GM21786 (cell line): ENCODE results near the gene DNAH17.

ENCODE experiments used
- ATAC-seq: cut with Tn5 transposase; IDR thresholded peaks from one replicate; pipeline ENCODE4 v1.9.1; 2021; ENCODE audit not compliant: unreplicated experiment

Gene DNAH17

GRCh38 chr17:78576389-78577112, 645 bp downstream of the DNAH17 start:
- no peak for ATAC-seq

DNA sequence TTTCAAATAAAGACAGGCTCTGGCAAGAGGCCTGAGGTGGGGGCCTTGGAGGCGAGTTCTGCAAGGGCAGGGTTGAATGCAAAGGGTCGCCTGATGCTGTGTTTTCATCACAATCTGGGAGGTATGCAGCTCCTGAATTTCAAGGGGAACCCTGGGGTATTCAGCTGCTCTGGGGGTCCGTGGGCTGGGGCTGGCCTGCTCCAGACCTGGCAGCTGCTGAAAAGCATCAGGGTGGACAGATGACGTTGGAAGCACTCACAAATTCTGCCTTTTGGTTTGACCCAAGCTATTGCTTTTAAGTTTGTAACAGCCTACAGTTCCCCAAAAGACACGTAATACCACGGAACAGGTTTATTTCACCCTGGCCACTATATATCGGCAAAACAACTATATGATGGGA, 1.3 kb downstream of the DNAH17 start:
- no peak for ATAC-seq

DNA sequence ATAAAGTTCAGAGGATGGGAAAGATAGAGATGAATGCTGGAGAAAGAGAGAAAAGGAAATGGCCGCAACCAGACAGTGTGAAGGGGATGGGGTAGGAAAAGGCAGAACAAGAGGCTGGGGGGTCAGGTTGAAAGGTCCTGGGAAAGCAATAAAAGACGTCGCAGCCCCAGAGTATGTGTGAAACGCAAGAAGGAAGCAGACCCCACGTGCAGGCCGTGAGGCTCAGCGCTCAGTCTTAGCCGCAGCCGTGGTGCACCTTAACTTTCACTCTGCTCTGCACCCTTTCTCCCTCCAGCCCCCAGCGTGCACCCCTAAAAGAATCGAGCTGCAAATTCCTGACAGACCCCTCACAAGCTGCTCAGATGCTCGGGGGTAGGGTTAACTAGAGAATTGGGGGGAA, 1.9 kb downstream of the DNAH17 start:
- ATAC-seq, result no peak

DNA sequence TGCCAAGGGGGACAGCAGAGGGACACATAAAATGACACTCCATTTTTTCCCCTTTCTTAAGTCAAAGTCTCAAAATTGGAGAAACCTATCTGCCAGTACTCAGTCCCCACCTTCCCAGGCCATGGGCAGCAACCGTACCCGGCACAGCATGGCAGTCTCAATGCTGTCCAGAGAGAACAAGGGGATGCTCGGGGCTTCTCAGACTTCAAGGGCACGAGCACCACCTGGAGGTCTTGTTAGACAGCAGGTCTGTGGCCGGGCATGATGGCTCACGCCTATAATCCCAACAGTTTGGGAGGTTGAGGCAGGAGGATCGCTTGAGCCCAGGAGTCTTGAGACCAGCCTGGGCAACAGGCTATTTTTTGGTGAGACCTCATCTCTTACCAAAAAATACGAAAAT, 3.2 kb downstream of the DNAH17 start:
- no peak for ATAC-seq

GRCh38 chr17:78572239-78573205, 4.7 kb downstream of the DNAH17 start:
- ATAC-seq, result no peak

- no peak for ATAC-seq
These were observed 5.9 kb downstream of the DNAH17 start for GRCh38 chr17:78571329-78571728.

GRCh38 chr17:78568494-78569115, 8.6 kb downstream of the DNAH17 start:
- no peak for ATAC-seq

DNA sequence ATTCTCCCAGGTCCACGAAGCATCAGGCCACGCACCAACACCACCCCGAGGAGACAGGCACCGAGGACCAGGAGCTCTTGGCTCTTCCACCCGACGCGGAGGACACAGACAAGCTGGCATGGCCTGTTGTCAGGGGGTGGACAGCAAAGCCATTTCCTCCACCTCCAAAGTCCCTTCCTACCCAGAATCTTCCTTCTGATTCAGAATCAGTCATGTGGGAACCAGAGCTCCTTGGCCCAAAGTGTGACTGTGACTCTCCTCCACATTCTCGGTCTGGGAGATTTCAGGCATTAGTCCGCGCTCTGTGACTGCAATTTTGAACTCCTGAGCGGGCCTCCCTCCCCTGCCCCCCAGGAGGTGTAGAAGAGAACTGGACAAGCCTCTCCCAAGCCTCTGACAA, 9.2 kb downstream of the DNAH17 start:
- no peak for ATAC-seq

GRCh38 chr17:78566947-78567346, 10.2 kb downstream of the DNAH17 start:
- no peak for ATAC-seq

GRCh38 chr17:78563189-78564145, 13.7 kb downstream of the DNAH17 start:
- ATAC-seq, result no peak

- no peak for ATAC-seq
These were observed 14.5 kb downstream of the DNAH17 start for GRCh38 chr17:78562734-78563133.

DNA sequence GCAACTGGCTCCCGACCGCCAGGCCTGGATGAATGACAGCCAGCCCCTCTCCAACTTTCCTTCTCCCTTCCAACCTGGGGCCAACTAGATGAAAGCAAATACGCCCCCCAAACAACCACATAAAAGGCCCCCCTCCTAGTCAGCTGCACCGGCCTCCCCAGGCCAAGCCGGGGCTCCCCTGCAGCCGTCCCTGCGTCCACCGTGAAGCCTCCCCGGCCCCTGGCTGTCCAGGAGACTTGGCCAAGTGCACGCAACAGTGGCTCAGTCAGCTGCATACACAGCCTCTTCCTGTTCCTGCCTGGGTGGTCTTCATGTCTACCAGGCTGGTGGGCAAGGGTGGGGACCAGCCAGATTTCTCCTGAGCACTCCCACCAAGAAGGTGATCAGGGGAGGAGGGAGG, 16.0 kb downstream of the DNAH17 start:
- no peak for ATAC-seq

- ATAC-seq, result no peak
These were observed 16.5 kb downstream of the DNAH17 start for GRCh38 chr17:78560731-78561130.

DNA sequence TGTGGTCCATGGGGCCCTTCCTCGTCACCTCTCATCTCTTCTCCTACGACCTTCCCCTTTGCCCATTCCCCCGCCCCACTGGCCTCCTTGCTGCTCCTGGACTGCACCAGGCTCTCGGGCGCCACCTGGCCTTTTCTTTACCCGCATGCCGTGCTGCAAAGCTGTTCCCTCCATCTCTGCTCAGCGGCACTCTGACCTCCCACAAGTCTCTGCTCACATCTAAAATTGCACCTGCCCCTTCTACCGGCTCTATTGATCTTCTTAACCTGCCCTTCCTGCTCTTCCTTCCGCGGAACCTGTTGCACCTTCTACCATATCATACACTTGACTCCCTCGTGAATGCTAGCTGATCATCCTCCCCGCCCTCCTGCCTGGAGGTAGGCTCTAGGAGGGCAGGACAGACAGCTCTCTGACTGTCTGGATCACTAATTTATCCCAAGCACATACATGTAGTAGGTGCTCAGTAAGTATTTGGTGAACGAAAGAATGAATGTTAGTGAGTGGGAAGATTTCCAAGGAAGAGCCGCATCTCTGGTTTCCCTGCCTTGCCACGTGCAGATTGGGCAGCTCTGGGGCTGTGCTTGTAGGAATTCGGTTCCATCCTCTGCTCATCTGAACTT, 17.3 kb downstream of the DNAH17 start:
- no peak for ATAC-seq

DNA sequence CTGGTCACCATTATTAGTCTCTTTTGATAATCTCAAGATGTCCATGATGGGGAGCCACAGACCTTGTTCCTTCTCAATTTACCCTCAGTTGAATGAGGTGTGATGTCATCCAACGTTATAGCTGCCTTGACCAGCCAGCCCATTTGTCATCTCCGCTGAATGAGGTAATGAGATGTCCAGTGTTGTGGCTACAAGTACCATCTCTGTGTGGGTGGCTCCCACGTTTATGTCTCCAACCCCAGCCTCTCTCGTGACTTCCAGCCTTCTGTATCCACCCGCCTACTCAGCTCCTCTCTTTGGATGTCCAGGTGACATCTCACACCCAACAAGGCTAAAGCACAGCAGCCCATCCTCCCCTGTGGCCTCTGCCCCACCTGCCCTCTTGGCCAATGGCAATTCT, 18.2 kb downstream of the DNAH17 start:
- ATAC-seq, result no peak

GRCh38 chr17:78558181-78558850, 18.9 kb downstream of the DNAH17 start:
- ATAC-seq, result no peak

DNA sequence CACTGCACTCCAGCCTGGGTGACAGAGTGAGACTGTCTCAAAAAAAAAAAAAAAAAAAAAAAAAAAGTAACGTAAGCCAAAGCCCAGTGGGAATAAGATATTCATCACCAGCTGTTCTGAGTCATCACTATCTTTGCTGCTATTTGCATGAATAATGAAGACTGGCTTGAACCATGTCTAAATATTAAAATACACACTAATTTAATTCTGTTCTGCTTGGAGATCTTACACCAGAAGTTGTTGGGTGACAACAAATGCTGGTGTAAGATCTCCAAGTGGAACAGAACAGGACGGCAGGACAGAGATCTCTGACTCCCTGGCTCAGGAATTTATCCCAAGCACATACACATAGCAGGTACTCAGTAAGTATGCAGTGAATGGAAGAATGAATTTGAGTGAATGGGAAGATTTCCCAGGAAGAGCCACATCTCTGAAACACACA, 19.6 kb downstream of the DNAH17 start:
- no peak for ATAC-seq

DNA sequence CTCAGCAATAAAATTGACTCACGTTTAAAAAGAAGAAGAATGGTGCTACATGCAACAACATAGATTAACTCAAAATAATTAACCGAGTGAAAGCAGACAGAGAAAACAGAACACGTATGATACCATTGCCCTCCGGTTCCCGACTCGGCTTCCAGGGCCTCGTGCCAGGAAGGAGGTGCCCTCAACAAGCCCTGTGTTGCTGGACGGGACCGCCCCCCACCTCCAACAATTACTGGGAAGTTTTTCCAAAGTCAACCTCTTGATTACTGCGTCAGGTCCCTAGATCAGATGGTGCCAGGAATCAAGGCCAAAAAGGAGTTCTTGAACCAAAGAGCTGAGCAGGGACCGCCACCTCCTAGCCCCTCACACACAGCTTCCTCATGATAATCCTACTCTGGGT, 20.4 kb downstream of the DNAH17 start:
- no peak for ATAC-seq

DNA sequence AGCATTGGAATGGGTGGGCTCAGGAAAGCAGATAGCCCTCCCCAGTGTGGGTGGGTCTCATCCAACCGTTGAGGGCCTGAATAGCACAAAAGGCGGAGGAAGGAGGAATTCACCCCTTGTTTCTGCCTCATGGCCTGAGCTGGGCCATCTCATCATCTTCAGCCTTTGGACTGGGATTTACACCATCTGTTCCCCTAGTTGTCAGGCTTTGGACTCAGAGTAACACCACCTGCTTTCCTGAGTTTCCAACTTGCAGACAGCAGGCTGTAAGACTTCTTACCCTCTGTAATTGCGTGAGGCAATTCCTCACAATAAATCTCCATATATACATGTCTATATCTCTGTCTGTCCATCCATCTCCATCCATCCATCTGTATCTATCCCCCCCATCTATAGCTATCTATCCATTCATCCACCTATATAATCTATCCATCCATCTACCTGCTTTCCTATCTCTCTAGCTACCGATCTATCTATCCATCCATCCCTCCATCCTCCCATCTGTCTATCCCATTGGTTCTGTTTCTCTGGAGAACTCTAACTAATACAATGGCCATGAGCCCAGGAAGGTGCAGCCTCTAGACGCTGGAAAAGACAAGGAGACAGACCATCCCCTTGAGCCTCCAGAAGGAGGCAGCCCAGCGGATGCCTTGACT, 21.3 kb downstream of the DNAH17 start:
- no peak for ATAC-seq
